GM13977 (cell line): ENCODE results near the gene CCDC30.
"Not testable (repeated sequence)": the region's sequence is repeated elsewhere in the genome, so short reads cannot be mapped to it uniquely, and the experiment has no call there.

Experiments used
- DNase-seq: peaks from one replicate; pipeline ENCODE4 v3.0.0; 2012; ENCODE audit warnings: low spot score
- CTCF ChIP-seq: IDR thresholded peaks from 2 replicates; pipeline ENCODE4 v1.5.1; 2012; ENCODE audit warnings: mild to moderate bottlenecking, control low read depth; ENCODE audit not compliant: insufficient read depth; ENCODE audit errors: extremely low read depth, missing control alignments
- in situ Hi-C: fragments of 300-500 bp; cut with MboI; formaldehyde crosslinking; loops from one replicate; pipeline ENCODE4 v1.12.0; 2022; ENCODE audit warnings: low sequenced_read_pairs, low pct_unique_long_range_greater_than_20kb, mixed read lengths, inconsistent platforms; ENCODE audit not compliant: unreplicated experiment

The CCDC30 gene

GRCh38 chr1:42456754-42457089, 6.4 kb upstream of the CCDC30 start:
- peak; percentile 78 for DNase-seq

DNA sequence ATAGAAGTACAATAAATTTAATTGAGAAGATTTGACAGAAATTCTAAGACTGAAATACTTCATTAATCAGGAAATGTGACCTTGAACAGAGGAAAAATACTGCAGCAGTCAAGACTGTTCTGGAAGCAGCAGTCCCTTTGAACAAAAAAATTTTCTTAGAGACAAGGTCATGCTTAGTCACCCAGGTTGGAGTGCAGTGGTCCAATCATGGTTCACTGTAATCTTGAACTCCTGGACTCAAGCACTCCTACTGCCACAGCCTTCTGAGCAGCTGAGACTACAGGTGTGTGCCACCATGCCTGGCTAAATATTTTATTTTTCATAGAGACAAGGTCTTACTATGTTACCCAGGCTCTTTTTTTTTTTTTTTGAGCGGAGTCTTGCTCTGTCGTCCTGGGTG, 1.9 kb upstream of the CCDC30 start:
- DNase-seq = no peak
- no peak for TF ChIP-seq CTCF
- in situ Hi-C loops = no loop called here

More at GRCh38 chr1:42456754-42457089, 6.4 kb upstream of the CCDC30 start:
- in situ Hi-C loops = no loop called here
- no peak for TF ChIP-seq CTCF

DNA sequence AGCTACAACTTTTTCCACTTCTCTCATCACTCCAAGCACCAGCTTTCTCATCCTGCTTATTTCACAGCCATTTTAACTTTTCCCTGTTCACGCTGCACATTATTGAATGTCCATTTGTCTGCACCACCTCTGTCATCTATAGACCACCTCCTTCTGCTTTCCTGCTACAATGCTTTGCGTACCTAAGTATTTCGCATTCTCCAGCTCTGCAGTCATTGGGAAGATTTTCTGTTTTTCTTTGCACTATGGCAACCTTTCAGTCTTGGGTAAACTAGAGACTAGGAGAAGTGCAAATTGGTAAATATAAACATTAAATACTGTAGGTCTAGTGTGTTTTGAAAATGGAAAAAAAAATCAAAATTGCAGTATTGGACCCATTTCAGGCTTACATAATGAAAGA, 835 bp downstream of the CCDC30 start:
- no peak for TF ChIP-seq CTCF
- DNase-seq = no peak
- in situ Hi-C loops = no loop called here

- TF ChIP-seq CTCF = no peak
- DNase-seq = no peak
- in situ Hi-C loops = no loop called here
Measured at GRCh38 chr1:42466030-42466429, 2.9 kb downstream of the CCDC30 start.

- in situ Hi-C loops = no loop called here
- peak; percentile 39 for DNase-seq
Measured at GRCh38 chr1:42469727-42470126, 6.6 kb downstream of the CCDC30 start.

DNA sequence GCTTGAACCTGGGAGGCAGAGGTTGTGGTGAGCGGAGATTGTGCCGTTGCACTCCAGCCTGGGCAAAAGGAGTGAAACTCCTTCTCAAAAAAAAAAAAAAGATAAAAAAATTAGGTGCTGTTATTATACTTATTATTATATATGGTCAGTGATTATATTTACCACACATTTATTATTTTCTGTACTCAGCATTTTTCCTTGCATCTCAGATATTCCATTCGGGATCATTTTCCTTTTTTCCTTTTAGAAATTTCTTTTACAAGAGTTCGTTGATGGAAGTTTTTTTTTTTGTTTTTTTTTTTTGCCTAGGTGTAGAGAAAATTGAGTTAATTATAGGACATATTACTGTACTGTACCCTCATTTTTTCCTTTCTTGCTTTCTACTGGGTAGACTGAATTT, 13.5 kb downstream of the CCDC30 start:
- DNase-seq = no peak
- in situ Hi-C loops = no loop called here
- no peak for TF ChIP-seq CTCF

More at GRCh38 chr1:42469727-42470126, 6.6 kb downstream of the CCDC30 start:
- no peak for TF ChIP-seq CTCF

- in situ Hi-C loops, DNase-seq: not testable (repeated sequence)
Measured at GRCh38 chr1:42477354-42477753, 14.3 kb downstream of the CCDC30 start.

- DNase-seq = no peak
Measured at GRCh38 chr1:42477775-42478174, 14.7 kb downstream of the CCDC30 start.

More at GRCh38 chr1:42477775-42478174, 14.7 kb downstream of the CCDC30 start:
- in situ Hi-C loops = no loop called here
- no peak for TF ChIP-seq CTCF
